GM12878 (cell line): ENCODE measurements around the gene ITPR3. TPM values are rescaled to one million over a fixed set of nuclear protein-coding genes. Genes with fewer than 3 reads are reported as not detected.

Source experiments
- ATAC-seq: fragments of 200-7000 bp; cut with Tn5 transposase; 3 replicates; pipeline ENCODE4 v1.9.1; 2020; ENCODE audit warnings: mild to moderate bottlenecking, moderate library complexity
- BruUV-seq: library from RNA; stranded (reverse); fragments of 400-500 nt; replicated peaks from 2 replicates; lab custom pipeline; 2021; lab: Mats Ljungman, UMichigan
- CTCF ChIA-PET: fragments of 300-600 bp; sonication (Branson Sonifier 250); formaldehyde crosslinking; extraction: SDS; loops from one replicate; lab custom pipeline; 2021; ENCODE audit warnings: inconsistent platforms; lab: Yijun Ruan, JAX
- POLR2A ChIA-PET: fragments of 350-600 bp; formaldehyde crosslinking; extraction: SDS; loops from one replicate; lab custom pipeline; 2021; ENCODE audit warnings: inconsistent platforms; lab: Charles Lee
- RAD21 ChIA-PET: fragments of 300-600 bp; sonication (Branson Sonifier 250); formaldehyde crosslinking; loops from one replicate; lab custom pipeline; 2023; ENCODE audit warnings: antibody characterized with exemption; ENCODE audit not compliant: unreplicated experiment; lab: Charles Lee
- SMC1A ChIA-PET: fragments of 300-600 bp; sonication (Branson Sonifier 250); formaldehyde crosslinking; loops from one replicate; lab custom pipeline; 2023; ENCODE audit not compliant: unreplicated experiment, uncharacterized antibody; lab: Charles Lee
- DNase-seq: peaks from one replicate; pipeline ENCODE4 v3.0.0-alpha.2; 2011; ENCODE audit warnings: low read depth, low spot score
- FAIRE-seq: peaks from 3 replicates; lab custom pipeline; 2011; peaks lifted over from hg19 to GRCh38; lab: Jason Lieb, UNC
- H2AFZ ChIP-seq: 2 replicates; pipeline ENCODE4 v1.6.0; 2011; ENCODE audit warnings: low read depth, low read length, control low read depth; ENCODE audit not compliant: control insufficient read depth
- H3K27ac ChIP-seq: 2 replicates; pipeline ENCODE4 v1.5.1; 2011; ENCODE audit warnings: control low read depth; ENCODE audit not compliant: control insufficient read depth, insufficient read depth
- H3K27me3 ChIP-seq, 2 experiments: replicated peaks in 1 of 2; 2 replicates each; pipeline versions ENCODE4 v1.6.0 to v1.6.1; 2011; ENCODE audit warnings: low read length in 1 of 2; ENCODE audit not compliant: control insufficient read depth in 2 of 2, insufficient read depth in 2 of 2
- H3K36me3 ChIP-seq, 2 experiments: 2 replicates each; pipeline ENCODE4 v1.5.1; 2011; ENCODE audit warnings: low read length in 1 of 2; ENCODE audit not compliant: control insufficient read depth in 2 of 2, insufficient read depth in 2 of 2
- H3K4me1 ChIP-seq: 2 replicates; pipeline ENCODE4 v1.6.1; 2011; ENCODE audit warnings: mild to moderate bottlenecking, low read length, moderate library complexity, mixed read lengths; ENCODE audit not compliant: control insufficient read depth, insufficient read depth
- H3K4me2 ChIP-seq: 2 replicates; pipeline ENCODE4 v1.6.0; 2011; ENCODE audit warnings: control low read depth; ENCODE audit not compliant: control insufficient read depth, insufficient read depth
- H3K4me3 ChIP-seq: fragments of 200-600 bp; sonication (generic); 2 replicates; pipeline ENCODE4 v1.5.1; 2016
- H3K79me2 ChIP-seq: 2 replicates; pipeline ENCODE4 v1.6.0; 2011; ENCODE audit warnings: low read length; ENCODE audit not compliant: control insufficient read depth, insufficient read depth
- H3K9ac ChIP-seq: 2 replicates; pipeline ENCODE4 v1.8.0; 2011; ENCODE audit warnings: low read length, control low read depth, mixed read lengths; ENCODE audit not compliant: control insufficient read depth, insufficient read depth
- H3K9me3 ChIP-seq: replicated peaks from 3 replicates; pipeline ENCODE4 v1.5.1; 2011; ENCODE audit warnings: mild to moderate bottlenecking, low read length; ENCODE audit not compliant: control insufficient read depth, insufficient read depth
- H4K20me1 ChIP-seq: 2 replicates; pipeline ENCODE4 v1.6.0; 2011; ENCODE audit not compliant: control insufficient read depth, insufficient read depth
- ASH2L ChIP-seq: fragments of 300-600, 200-600 bp; sonication (generic); IDR thresholded peaks from 2 replicates; pipeline ENCODE4 v1.6.1; 2017; ENCODE audit warnings: low read depth, mild to moderate bottlenecking, borderline replicate concordance
- CREM ChIP-seq: IDR thresholded peaks from 2 replicates; pipeline ENCODE4 v1.6.1; 2014; ENCODE audit warnings: antibody characterized with exemption, low read depth
- CTCF ChIP-seq, 3 experiments: IDR thresholded peaks in 2 of 3; conservative IDR thresholded peaks in 1 of 3; 2 replicates each; pipeline ENCODE4 v1.5.1; 2011; ENCODE audit warnings: low read depth in 3 of 3, low read length in 3 of 3, mild to moderate bottlenecking in 3 of 3, control low read depth in 2 of 3, moderate library complexity in 2 of 3, inconsistent platforms in 1 of 3, mixed read lengths in 1 of 3; ENCODE audit not compliant: control insufficient read depth in 2 of 3, insufficient read depth in 1 of 3; ENCODE audit errors: extremely low read depth in 1 of 3
- HDAC6 ChIP-seq: fragments of 200-600 bp; sonication (generic); IDR thresholded peaks from one replicate; pipeline ENCODE4 v1.8.0; 2017; ENCODE audit warnings: antibody characterized with exemption; ENCODE audit not compliant: unreplicated experiment
- PBX3 ChIP-seq: IDR thresholded peaks from 2 replicates; pipeline ENCODE4 v1.6.1; 2011; ENCODE audit warnings: mild to moderate bottlenecking, low read depth, low read length, moderate library complexity; ENCODE audit not compliant: insufficient replicate concordance
- SMC3 ChIP-seq: IDR thresholded peaks from 2 replicates; pipeline ENCODE4 v1.6.1; 2011; ENCODE audit warnings: low read length, improper control_type of control experiment, borderline replicate concordance
- SPI1 ChIP-seq: IDR thresholded peaks from 2 replicates; pipeline ENCODE4 v1.6.1; 2011; ENCODE audit warnings: low read depth, mild to moderate bottlenecking, low read length, moderate library complexity, borderline replicate concordance; ENCODE audit not compliant: insufficient read depth
- SUPT20H ChIP-seq: IDR thresholded peaks from 2 replicates; pipeline ENCODE4 v1.6.1; 2011; ENCODE audit warnings: low read depth, mild to moderate bottlenecking, low read length, moderate library complexity, borderline replicate concordance; ENCODE audit not compliant: control insufficient read depth
- ZNF274 ChIP-seq: IDR thresholded peaks from one replicate; pipeline ENCODE4 v1.8.0; 2011; ENCODE audit not compliant: insufficient read length, insufficient read depth
- WGBS: methylation state at CpG from one replicate; pipeline ENCODE4 v1.1.6; 2016; ENCODE audit warnings: low lambda C conversion rate; ENCODE audit not compliant: insufficient replicate concordance, insufficient coverage; ENCODE audit errors: missing lambda C conversion rate; 5-methylcytosine and 5-hydroxymethylcytosine counted together
- in situ Hi-C: fragments of 300-500 bp; cut with MboI; formaldehyde crosslinking; loops from 9 replicates; pipeline ENCODE4 v1.14.3; 2018; ENCODE audit warnings: mixed read lengths
- intact Hi-C: fragments of 100-400 bp; cut with micrococcal nuclease; formaldehyde crosslinking; loops from one replicate; pipeline ENCODE4 v1.14.2; 2022; ENCODE audit not compliant: unreplicated experiment
- polyA plus RNA-seq, 11 experiments: library from polyadenylated mRNA; depleted of rRNA in 4 of 11; unstranded in 6 of 11; stranded (reverse) in 5 of 11; fragments of >200 nt; fragmentation: Nextera tagmentation in 4 of 11; fragmentation: Illumina TruSeq in 1 of 11; extraction: Ambion mirVana in 4 of 11; extraction: Trizol in 1 of 11; gene quantifications; 1 replicate in 1 of 11; 2 replicates in 10 of 11; pipeline versions ENCODE4 v1.2.1 to v1.2.3, GENCODE V29; 2011 to 2016; ENCODE audit warnings: inconsistent platforms in 2 of 11, missing spikeins in 2 of 11, low read depth in 1 of 11
- total RNA-seq, 4 experiments: library from RNA; depleted of rRNA in 3 of 4; stranded (reverse); fragments of >200 nt in 3 of 4; fragmentation: Illumina TruSeq in 1 of 4; extraction: Trizol in 1 of 4; gene quantifications; 2 replicates each; pipeline versions ENCODE4 v1.2.1 to v1.2.3, GENCODE V29; 2013 to 2021
- TF ChIP-seq, protein P1 (sequence below): IDR thresholded peaks from 2 replicates; pipeline ENCODE4 v1.6.1; 2012; ENCODE audit warnings: low read depth, low read length, improper control_type of control experiment

Gene ITPR3
- total and polyA plus RNA-seq, 10 of the 15 experiments (the other 5 are each of a cell fraction or from before 2014, with no cell fraction given) = 0.32 to 34.0 (median 11.9) TPM

- FAIRE-seq (no peak), DNase-seq (no peak), ATAC-seq (no peak)
- no peaks in the 10 kb centered on the region for H3K9me3 ChIP-seq
- no peak overlapping the region for H2AFZ ChIP-seq
- H3K4me3 ChIP-seq = no peak overlapping the region
- no peaks in the 10 kb centered on the region for H3K4me1 ChIP-seq
- ChIA-PET SMC1A (no interaction called here), RAD21 (no interaction called here), CTCF (no interaction called here), POLR2A (no interaction called here)
- peaks cover 20 to 38% of the 10 kb centered on the region in 2 experiments for H3K36me3 ChIP-seq
- 31% methylated on average over 14 of the region's 17 CpGs for WGBS
- BruUV-seq = no TSS peak
- no peaks in the 10 kb centered on the region for H3K27me3 ChIP-seq
- in situ Hi-C loops = no loop called here
- H3K4me2 ChIP-seq = no peak overlapping the region
- H3K9ac ChIP-seq = no peak overlapping the region
- TF ChIP-seq PBX3 = no peak
- TF ChIP-seq SMC3 = no peak
- peak; percentile 19; the same call in 1 of the 2 replicates for TF ChIP-seq SPI1
- H3K79me2 ChIP-seq = no peaks in the 10 kb centered on the region
- H3K27ac ChIP-seq = no peak overlapping the region
- no peaks in the 10 kb centered on the region for H4K20me1 ChIP-seq
- intact Hi-C loops = no loop called here
Observed at GRCh38 chr6:33668914-33669313, 47.8 kb downstream of the ITPR3 start.

- SMC1A ChIA-PET = no interaction called here
- Histone ChIP-seq H4K20me1 (no peaks in the 10 kb centered on the region), H3K36me3 (peaks cover 23 to 38% of the 10 kb centered on the region in 2 experiments), H3K9me3 (no peaks in the 10 kb centered on the region), H3K4me1 (no peaks in the 10 kb centered on the region), H3K9ac (no peak overlapping the region), H3K79me2 (no peaks in the 10 kb centered on the region), H3K4me3 (no peak overlapping the region), H3K27ac (no peak overlapping the region), H2AFZ (no peak overlapping the region), H3K4me2 (no peak overlapping the region), H3K27me3 (no peaks in the 10 kb centered on the region)
- ATAC-seq = no peak
- no TSS peak for BruUV-seq
- in situ Hi-C loops (no loop called here), intact Hi-C loops (loop anchor here (1.0 kb wide), 1 partner anchor 24 kb away; no protein-coding TSS in a partner anchor)
- WGBS = 84% methylated on average over 21 of the region's 21 CpGs
- POLR2A ChIA-PET = no interaction called here
- RAD21 ChIA-PET = no interaction called here
- no peak for DNase-seq
- no peak for FAIRE-seq
- CTCF ChIA-PET = interaction anchor here (1.5 kb wide), 1 partner anchor 30 kb away, joined by 5 read pairs; no protein-coding TSS in a partner anchor
- TF ChIP-seq SUPT20H (no peak), HDAC6 (no peak), CREM (no peak), ZNF274 (no peak), ASH2L (no peak), CTCF (IDR thresholded peaks at IDR 0.05 in 2 of 3, conservative IDR thresholded peaks at IDR 0.05 in 1 of 3; ENCODE audit: control insufficient read depth in 2 of 3, extremely low read depth in 1 of 3, insufficient read depth in 1 of 3, low read depth in 3 of 3, low read length in 3 of 3) (no peak)
- TF ChIP-seq, protein P1, sequence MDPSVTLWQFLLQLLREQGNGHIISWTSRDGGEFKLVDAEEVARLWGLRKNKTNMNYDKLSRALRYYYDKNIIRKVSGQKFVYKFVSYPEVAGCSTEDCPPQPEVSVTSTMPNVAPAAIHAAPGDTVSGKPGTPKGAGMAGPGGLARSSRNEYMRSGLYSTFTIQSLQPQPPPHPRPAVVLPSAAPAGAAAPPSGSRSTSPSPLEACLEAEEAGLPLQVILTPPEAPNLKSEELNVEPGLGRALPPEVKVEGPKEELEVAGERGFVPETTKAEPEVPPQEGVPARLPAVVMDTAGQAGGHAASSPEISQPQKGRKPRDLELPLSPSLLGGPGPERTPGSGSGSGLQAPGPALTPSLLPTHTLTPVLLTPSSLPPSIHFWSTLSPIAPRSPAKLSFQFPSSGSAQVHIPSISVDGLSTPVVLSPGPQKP = no peak
Observed at GRCh38 chr6:33670086-33670660, 49.1 kb downstream of the ITPR3 start.
